Coronary artery (tissue), 2 donors: Measurements from ENCODE around the gene GPR157.
"Not testable (repeated sequence)": the region's sequence is repeated elsewhere in the genome, so short reads cannot be mapped to it uniquely, and the experiment has no call there.

ENCODE experiments used
- DNase-seq: peaks from one replicate; pipeline ENCODE4 v3.0.0-alpha.2; 2017; ENCODE audit warnings: low spot score
- H3K27ac ChIP-seq, 2 donors: fragments of 200-600 bp; sonication (generic); one replicate each; pipeline ENCODE4 v1.5.1; 2016 to 2019
- H3K4me3 ChIP-seq: fragments of 200-600 bp; sonication (generic); 2 replicates; pipeline ENCODE4 v1.5.1; 2016; ENCODE audit warnings: mild to moderate bottlenecking, moderate library complexity
- CTCF ChIP-seq: fragments of 200-600 bp; sonication (generic); IDR thresholded peaks from one replicate; pipeline ENCODE4 v1.5.1; 2019; ENCODE audit warnings: antibody characterized with exemption

GPR157 gene

DNA sequence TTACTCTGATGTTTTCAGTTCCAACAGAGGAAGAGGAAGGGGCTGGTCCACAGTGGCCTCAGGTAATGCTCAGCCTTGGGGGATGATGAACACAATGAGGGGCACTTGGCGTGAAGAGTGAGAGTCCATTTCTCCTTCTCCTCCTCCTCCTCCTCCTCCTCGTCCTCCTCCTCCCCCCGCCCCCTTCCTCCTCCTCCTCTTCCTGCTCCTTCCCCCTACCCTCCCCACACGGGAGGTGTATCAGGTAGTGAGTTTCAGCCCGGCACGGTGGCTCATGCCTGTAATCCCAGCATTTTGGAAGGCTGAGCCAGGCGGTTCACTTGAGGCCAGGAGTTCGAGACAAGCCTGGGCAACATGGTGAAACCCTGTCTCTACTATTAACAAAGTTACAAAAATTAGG, 17.3 kb upstream of the GPR157 start:
- no peak for DNase-seq
- no peak for TF ChIP-seq CTCF
- Histone ChIP-seq H3K4me3 (no peak overlapping the region), H3K27ac (no peak overlapping the region)

- no peak for TF ChIP-seq CTCF
- H3K4me3 ChIP-seq, result no peak overlapping the region
- no peak for DNase-seq
- no peak overlapping the region for H3K27ac ChIP-seq
Measured at GRCh38 chr1:9145714-9146113, 16.8 kb upstream of the GPR157 start.

DNA sequence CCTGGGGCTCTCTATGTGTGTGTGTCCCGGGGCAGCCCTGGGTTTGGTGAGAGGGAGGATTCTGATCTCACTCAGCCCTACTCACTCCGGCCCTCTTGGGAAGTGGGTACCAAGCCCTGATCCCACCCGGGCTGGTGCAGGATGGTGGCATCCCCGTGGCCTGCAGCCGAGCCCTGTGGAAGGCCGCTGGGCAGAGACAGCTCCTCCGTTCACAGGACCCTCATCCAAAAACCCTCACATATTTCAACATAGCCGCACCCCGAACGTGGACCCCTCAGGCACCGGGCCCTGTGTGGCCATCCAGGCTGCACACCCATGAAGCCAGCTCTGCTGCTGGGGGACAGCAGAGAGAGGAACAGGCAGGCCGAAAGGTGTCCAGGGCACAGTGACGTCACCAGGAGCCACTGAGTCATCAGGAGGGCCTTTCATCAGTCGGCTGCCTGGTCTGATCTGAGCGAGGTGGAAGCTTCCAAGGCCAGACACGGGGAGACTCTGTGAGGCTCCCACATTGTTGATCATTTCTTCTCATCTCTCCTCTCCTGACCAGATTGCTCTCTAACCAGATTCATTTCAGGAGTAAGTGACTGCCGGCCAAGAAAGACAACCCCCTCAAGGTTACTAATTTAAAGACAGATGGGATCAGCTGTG, 16.2 kb upstream of the GPR157 start:
- no peak for DNase-seq
- no peak for TF ChIP-seq CTCF
- Histone ChIP-seq H3K27ac (no peak overlapping the region), H3K4me3 (no peak overlapping the region)

GRCh38 chr1:9144494-9144893, 15.6 kb upstream of the GPR157 start:
- DNase-seq, H3K4me3 ChIP-seq, H3K27ac ChIP-seq: not testable (repeated sequence)

- no peak for TF ChIP-seq CTCF
- no peak overlapping the region for H3K4me3 ChIP-seq
- peak overlapping the region in 1 of 2 donors; percentile 13 for H3K27ac ChIP-seq
- DNase-seq, result no peak
Measured at GRCh38 chr1:9143250-9143649, 14.3 kb upstream of the GPR157 start.

DNA sequence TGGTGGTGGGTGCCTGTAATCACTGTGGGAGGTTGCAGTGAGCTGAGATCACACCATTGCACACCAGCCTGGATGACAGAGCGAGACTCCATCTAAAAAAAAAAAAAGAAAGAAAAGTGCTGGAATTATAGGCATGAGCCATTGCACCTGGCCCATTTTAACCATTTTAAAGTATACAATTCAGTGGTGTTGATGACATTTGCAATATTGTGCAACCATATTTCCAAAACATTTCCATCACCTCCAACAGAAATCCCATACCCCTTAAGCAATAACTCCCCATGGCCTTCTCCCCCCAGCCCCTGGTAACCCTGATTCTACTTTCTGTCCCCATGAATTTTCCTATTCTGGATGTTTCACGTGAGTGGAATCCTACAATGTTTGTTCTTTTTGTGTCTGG, 11.0 kb upstream of the GPR157 start:
- Histone ChIP-seq H3K4me3 (no peak overlapping the region), H3K27ac (no peak overlapping the region)
- no peak for DNase-seq
- TF ChIP-seq CTCF, result no peak

GRCh38 chr1:9136932-9137331, 8.0 kb upstream of the GPR157 start:
- no peak for DNase-seq
- no peak overlapping the region for H3K27ac ChIP-seq
- no peak overlapping the region for H3K4me3 ChIP-seq
- TF ChIP-seq CTCF, result no peak
